Suprapubic skin (tissue), 4 donors: Measurements from ENCODE around the gene B3GLCT. TPM values are rescaled to one million over a fixed set of nuclear protein-coding genes. Genes with fewer than 3 reads are reported as not detected.

ENCODE experiments used
- DNase-seq, 2 donors: peaks; one replicate each; pipeline ENCODE4 v3.0.0-alpha.2; 2019; ENCODE audit warnings: low spot score in 2 of 2
- H3K27ac ChIP-seq: fragments of 200-600 bp; sonication (generic); one replicate; pipeline ENCODE4 v1.5.1; 2019
- H3K27me3 ChIP-seq: fragments of 200-600 bp; sonication (generic); one replicate; pipeline ENCODE4 v1.5.1; 2019
- H3K36me3 ChIP-seq: fragments of 200-600 bp; sonication (generic); one replicate; pipeline ENCODE4 v1.5.1; 2019
- H3K4me1 ChIP-seq: fragments of 200-600 bp; sonication (generic); one replicate; pipeline ENCODE4 v1.5.1; 2019
- H3K4me3 ChIP-seq: fragments of 200-600 bp; sonication (generic); one replicate; pipeline ENCODE4 v1.5.1; 2019; ENCODE audit warnings: mild to moderate bottlenecking
- H3K9me3 ChIP-seq: fragments of 200-600 bp; sonication (generic); one replicate; pipeline ENCODE4 v1.5.1; 2019
- CTCF ChIP-seq, 2 donors: fragments of 200-600 bp in 1 of 2; fragments of 450-650 bp in 1 of 2; sonication (generic) in 1 of 2; IDR thresholded peaks; one replicate each; pipeline ENCODE4 v1.5.1; 2016 to 2019; ENCODE audit warnings: antibody characterized with exemption in 2 of 2, mild to moderate bottlenecking in 1 of 2, moderate library complexity in 1 of 2
- EP300 ChIP-seq: sonication (generic); formaldehyde crosslinking; IDR thresholded peaks from one replicate; pipeline ENCODE4 v1.6.1; 2017; ENCODE audit warnings: antibody characterized with exemption
- POLR2A ChIP-seq, 2 donors: fragments of 450-650 bp; IDR thresholded peaks; one replicate each; pipeline ENCODE4 v1.6.1; 2017; ENCODE audit warnings: antibody characterized with exemption in 2 of 2, mild to moderate bottlenecking in 2 of 2, moderate library complexity in 2 of 2
- POLR2AphosphoS5 ChIP-seq, 3 donors: sonication (generic); formaldehyde crosslinking; IDR thresholded peaks; one replicate each; pipeline ENCODE4 v1.6.1; 2017; ENCODE audit warnings: antibody characterized with exemption in 3 of 3
- WGBS: methylation state at CpG from one replicate; pipeline ENCODE4 v1.1.5; 2018; 5-methylcytosine and 5-hydroxymethylcytosine counted together
- total RNA-seq, 4 donors: library from RNA; depleted of rRNA; stranded (reverse); fragments of >200 nt; gene quantifications; one replicate each; pipeline ENCODE4 v1.1.0, GENCODE V29; 2016

B3GLCT gene
- total RNA-seq, 4 donors from 2014 or later: 3.0 to 6.5 (median 6.0) TPM

GRCh38 chr13:31374682-31375081 lies 174.9 kb downstream of the B3GLCT start:
- Histone ChIP-seq H3K4me3 (no peak overlapping the region), H3K27me3 (peaks cover 3% of the 10 kb centered on the region), H3K27ac (no peak overlapping the region), H3K36me3 (no peaks in the 10 kb centered on the region), H3K9me3 (no peaks in the 10 kb centered on the region), H3K4me1 (no peaks in the 10 kb centered on the region)
- TF ChIP-seq POLR2AphosphoS5 (IDR thresholded peaks at IDR 0.05): no peak
- TF ChIP-seq CTCF (IDR thresholded peaks at IDR 0.05): no peak
- TF ChIP-seq EP300: no peak
- no peak for TF ChIP-seq POLR2A (IDR thresholded peaks at IDR 0.05)
- no peak for DNase-seq
- 49% methylated on average over 3 of the region's 3 CpGs for WGBS

GRCh38 chr13:31377946-31378345 lies 178.2 kb downstream of the B3GLCT start:
- no peaks in the 10 kb centered on the region for H3K4me1 ChIP-seq
- WGBS: 40% methylated on average over 2 of the region's 2 CpGs
- H3K27ac ChIP-seq: no peak overlapping the region
- peaks cover 3% of the 10 kb centered on the region for H3K27me3 ChIP-seq
- H3K36me3 ChIP-seq: no peaks in the 10 kb centered on the region
- TF ChIP-seq POLR2A (IDR thresholded peaks at IDR 0.05) (no peak), CTCF (IDR thresholded peaks at IDR 0.05) (no peak), EP300 (no peak), POLR2AphosphoS5 (IDR thresholded peaks at IDR 0.05) (no peak)
- no peak overlapping the region for H3K4me3 ChIP-seq
- H3K9me3 ChIP-seq: peaks cover 1% of the 10 kb centered on the region
- DNase-seq: no peak

GRCh38 chr13:31380715-31381114 lies 180.9 kb downstream of the B3GLCT start:
- H3K27ac ChIP-seq: no peak overlapping the region

More at GRCh38 chr13:31380715-31381114, 180.9 kb downstream of the B3GLCT start:
- H3K4me1 ChIP-seq: no peaks in the 10 kb centered on the region
- H3K9me3 ChIP-seq: peaks cover 4% of the 10 kb centered on the region
- WGBS: 64% methylated on average over 4 of the region's 4 CpGs
- no peak overlapping the region for H3K4me3 ChIP-seq
- no peaks in the 10 kb centered on the region for H3K27me3 ChIP-seq
- TF ChIP-seq POLR2A (IDR thresholded peaks at IDR 0.05) (no peak), CTCF (IDR thresholded peaks at IDR 0.05) (no peak), POLR2AphosphoS5 (IDR thresholded peaks at IDR 0.05) (no peak), EP300 (no peak)
- H3K36me3 ChIP-seq: no peaks in the 10 kb centered on the region
- no peak for DNase-seq

Other genes with a start within 250 kb of the B3GLCT start
- gene HSPH1, start 38.1 kb upstream of the B3GLCT start, total RNA-seq: 10 to 100 TPM; 30.4 to 51.0 (median 41.3) TPM